ENCODE data around the gene UNC93B1. TPM values are rescaled to one million over a fixed set of nuclear protein-coding genes. Genes with fewer than 3 reads are reported as not detected.

Gene UNC93B1
- total RNA-seq, 1 donor from 2014 or later, result 79.5 TPM

DNA sequence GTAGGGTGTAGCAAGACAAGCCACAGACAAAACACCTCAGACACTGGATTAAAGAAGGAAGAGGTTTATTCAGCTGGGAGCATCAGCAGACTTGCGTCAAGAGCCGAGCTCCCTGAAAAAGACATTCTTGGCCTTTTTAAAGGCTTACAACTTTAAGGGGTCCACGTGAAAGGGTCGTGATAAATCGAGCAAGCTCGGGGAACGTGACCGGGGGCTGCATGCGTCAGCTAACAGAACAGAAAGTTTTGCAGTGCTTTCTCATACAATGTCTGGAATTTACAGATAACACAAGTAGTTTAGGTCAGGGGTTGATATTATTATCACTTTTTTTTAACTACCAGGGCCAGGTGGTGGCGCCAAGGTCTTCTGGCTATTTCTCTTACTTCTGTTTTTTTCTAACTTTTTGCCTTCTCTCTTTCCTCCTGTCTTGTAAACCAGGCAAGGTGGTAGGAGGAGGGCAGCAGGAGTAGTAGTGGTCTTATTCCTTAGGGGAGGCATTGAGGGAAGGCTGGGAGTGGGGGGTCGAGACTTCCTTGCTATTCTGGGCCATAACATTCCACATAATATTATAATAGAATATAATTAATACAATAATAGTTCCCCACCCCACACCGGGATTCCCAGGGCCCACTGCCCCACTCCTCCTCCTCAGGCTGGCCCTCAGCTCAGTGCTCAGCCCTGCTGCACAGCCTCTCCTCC lies 5.6 kb upstream of the UNC93B1 start:
- peaks cover 52% of the 10 kb centered on the region for H3K4me1 ChIP-seq
- peak overlapping the region; percentile 91 for H3K27ac ChIP-seq
- H3K27me3 ChIP-seq, result no peaks in the 10 kb centered on the region
- intact Hi-C loops (cut with DNase I), result no loop called here
- no peaks in the 10 kb centered on the region for H3K9me3 ChIP-seq
- TF ChIP-seq, protein P1, sequence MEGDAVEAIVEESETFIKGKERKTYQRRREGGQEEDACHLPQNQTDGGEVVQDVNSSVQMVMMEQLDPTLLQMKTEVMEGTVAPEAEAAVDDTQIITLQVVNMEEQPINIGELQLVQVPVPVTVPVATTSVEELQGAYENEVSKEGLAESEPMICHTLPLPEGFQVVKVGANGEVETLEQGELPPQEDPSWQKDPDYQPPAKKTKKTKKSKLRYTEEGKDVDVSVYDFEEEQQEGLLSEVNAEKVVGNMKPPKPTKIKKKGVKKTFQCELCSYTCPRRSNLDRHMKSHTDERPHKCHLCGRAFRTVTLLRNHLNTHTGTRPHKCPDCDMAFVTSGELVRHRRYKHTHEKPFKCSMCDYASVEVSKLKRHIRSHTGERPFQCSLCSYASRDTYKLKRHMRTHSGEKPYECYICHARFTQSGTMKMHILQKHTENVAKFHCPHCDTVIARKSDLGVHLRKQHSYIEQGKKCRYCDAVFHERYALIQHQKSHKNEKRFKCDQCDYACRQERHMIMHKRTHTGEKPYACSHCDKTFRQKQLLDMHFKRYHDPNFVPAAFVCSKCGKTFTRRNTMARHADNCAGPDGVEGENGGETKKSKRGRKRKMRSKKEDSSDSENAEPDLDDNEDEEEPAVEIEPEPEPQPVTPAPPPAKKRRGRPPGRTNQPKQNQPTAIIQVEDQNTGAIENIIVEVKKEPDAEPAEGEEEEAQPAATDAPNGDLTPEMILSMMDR (IDR thresholded peaks at IDR 0.05), result peak; percentile 10
- no peak for ATAC-seq
- DNase-seq, result peak; percentile 48
- H3K4me3 ChIP-seq, result peak overlapping the region; percentile 53
- H3K36me3 ChIP-seq, result no peaks in the 10 kb centered on the region

DNA sequence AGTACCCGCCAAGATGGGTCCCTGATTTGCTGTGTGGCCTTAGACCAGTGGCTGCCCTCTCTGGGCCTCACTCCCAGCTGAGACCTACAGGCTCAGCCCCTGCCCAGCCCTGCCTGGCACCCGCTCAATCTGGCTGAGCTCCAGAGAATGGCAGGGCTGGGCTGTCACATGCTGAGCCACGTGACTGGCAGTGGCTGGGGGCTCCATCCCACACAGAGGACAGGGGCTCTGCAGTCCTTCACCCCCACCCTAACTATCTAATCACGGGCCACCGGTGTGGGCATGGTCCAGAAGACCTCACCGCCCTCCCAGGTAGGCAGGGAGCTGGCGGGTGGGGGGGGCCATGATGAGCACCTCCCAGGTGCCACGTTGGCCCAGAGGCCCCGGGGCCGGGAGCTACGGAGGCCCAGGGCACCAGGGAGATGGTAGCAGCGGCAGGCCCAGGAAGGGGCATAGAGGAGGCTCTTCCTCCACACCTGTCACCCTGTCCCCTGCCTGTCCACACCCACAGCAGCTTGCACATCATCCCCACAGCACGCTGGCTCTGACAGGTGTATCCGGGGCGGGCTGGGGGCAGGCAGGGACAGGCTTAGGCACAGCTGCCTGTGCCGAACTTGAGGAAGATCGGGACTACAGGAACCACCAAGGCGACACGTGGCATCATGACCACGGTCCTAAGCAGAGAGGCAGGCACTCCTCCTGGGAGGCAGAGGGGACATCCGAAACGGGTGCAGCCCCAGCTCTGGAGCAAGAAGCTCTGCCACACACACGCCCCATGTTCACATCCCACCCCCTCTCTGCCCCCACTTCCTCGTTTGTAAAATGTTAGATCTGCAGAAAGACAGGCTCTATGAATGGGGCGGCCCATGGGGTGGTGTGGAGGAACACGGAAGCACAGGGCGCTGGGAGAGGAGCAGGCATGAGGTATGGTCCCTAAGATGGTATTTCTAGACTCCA lies 4.8 kb upstream of the UNC93B1 start:
- TF ChIP-seq, protein P1 (IDR thresholded peaks at IDR 0.05), result no peak
- DNase-seq (peak; percentile 74), ATAC-seq (peak; percentile 1)
- H3K27ac ChIP-seq, result peak overlapping the region; percentile 91
- H3K4me1 ChIP-seq, result peaks cover 47% of the 10 kb centered on the region
- no peaks in the 10 kb centered on the region for H3K36me3 ChIP-seq
- no peaks in the 10 kb centered on the region for H3K27me3 ChIP-seq
- intact Hi-C loops (cut with DNase I), result no loop called here
- no peaks in the 10 kb centered on the region for H3K9me3 ChIP-seq
- no peak overlapping the region for H3K4me3 ChIP-seq

DNA sequence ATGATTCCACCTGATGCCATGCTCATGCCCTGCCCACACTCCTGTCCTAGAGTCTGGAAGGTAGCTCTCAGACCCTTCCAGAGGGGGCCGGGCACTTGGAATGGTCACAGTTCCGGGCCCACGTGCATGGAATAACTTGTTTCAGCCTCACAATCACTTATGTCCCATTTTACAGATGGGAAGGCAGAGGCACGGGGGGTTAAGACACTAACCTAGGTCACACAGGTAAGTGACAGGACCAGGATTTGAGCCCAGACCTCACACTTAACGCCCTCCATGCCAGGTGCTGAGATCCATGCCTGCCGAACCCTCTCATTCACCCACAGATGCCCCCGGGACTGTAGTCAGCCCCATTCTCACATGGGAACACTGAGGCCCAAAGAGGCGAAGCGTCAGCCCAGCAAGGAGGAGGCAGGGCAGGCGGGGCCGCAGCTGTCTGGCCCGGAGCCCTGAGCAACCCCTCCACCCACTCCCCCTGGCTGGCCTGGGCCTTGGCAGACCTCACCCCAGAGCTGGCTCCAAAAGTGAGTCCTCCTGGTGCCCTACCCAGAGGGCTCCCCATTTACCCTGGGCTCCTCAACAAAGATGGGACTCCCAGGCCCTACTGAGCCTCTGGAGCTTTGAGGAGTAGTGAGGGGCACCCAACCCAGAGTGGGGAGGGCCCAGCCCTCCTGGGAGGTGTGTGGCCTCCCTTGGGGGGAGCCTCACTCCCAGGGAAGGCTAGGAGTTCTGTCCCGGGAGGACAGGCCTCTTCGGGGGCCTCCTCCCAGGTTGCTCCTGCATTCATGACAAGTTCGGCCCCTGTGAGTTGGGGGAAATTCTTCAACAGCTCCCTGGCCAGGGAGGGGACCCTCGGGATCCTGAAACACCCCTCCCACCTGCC lies 3.8 kb upstream of the UNC93B1 start:
- Histone ChIP-seq H3K4me1 (peaks cover 41% of the 10 kb centered on the region), H3K9me3 (no peaks in the 10 kb centered on the region), H3K27me3 (no peaks in the 10 kb centered on the region), H3K4me3 (no peak overlapping the region), H3K27ac (peak overlapping the region; percentile 91), H3K36me3 (no peaks in the 10 kb centered on the region)
- TF ChIP-seq, protein P1 (IDR thresholded peaks at IDR 0.05), result no peak
- DNase-seq, result no peak
- no peak for ATAC-seq
- intact Hi-C loops (cut with DNase I), result no loop called here

- Histone ChIP-seq H3K4me1 (peaks cover 31% of the 10 kb centered on the region), H3K4me3 (no peak overlapping the region), H3K36me3 (no peaks in the 10 kb centered on the region), H3K27me3 (no peaks in the 10 kb centered on the region), H3K9me3 (no peaks in the 10 kb centered on the region), H3K27ac (no peak overlapping the region)
- TF ChIP-seq, protein P1 (IDR thresholded peaks at IDR 0.05), result no peak
- no peak for DNase-seq
- ATAC-seq, result no peak
- intact Hi-C loops (cut with DNase I), result no loop called here
Observed at GRCh38 chr11:68006606-68007166, 2.8 kb upstream of the UNC93B1 start.
